Measurements from ENCODE around the gene STEAP4. TPM values are rescaled to one million over a fixed set of nuclear protein-coding genes. Genes with fewer than 3 reads are reported as not detected.

Gene STEAP4
- total RNA-seq, 1 experiment from 2014 or later: not detected

GRCh38 chr7:88268051-88268450, 38.6 kb downstream of the STEAP4 start:
- Mint-ChIP-seq H3K36me3 (ENCODE audit: insufficient read depth in 1 of 3, low read depth in 3 of 3) (peaks cover 4 to 6% (median 4%) of the 10 kb centered on the region in 3 experiments; a peak in 5 of 7 replicates), H3K4me3 (no peak overlapping the region), H3K27me3 (ENCODE audit: low read depth) (no peaks in the 10 kb centered on the region), H3K4me1 (no peaks in the 10 kb centered on the region), H3K9me3 (peaks cover 7 to 9% of the 10 kb centered on the region in 2 experiments), H3K27ac (no peak overlapping the region)
- no peak overlapping the region for H2AK5ac ChIP-seq (ENCODE audit: insufficient read length, low read length)
- no peak overlapping the region for H3T11ph ChIP-seq (ENCODE audit: low read length)
- H3K14ac ChIP-seq (ENCODE audit: insufficient read depth, low read length): no peak overlapping the region
- H3K27me3 ChIP-seq (ENCODE audit: insufficient read depth, low read length): no peaks in the 10 kb centered on the region
- no peaks in the 10 kb centered on the region for H3K23me2 ChIP-seq (ENCODE audit: insufficient read length, low read depth, low read length, poor library complexity, severe bottlenecking)
- no peak overlapping the region for H3K4me2 ChIP-seq (ENCODE audit: insufficient read depth, insufficient read length, low read length)
- no peak overlapping the region for H2AFZ ChIP-seq (ENCODE audit: low read length)
- H3K4me1 ChIP-seq (ENCODE audit: insufficient read depth, low read length): no peaks in the 10 kb centered on the region
- no peak overlapping the region for H3K18ac ChIP-seq (ENCODE audit: insufficient read length, low read depth, low read length)
- H2BK120ac ChIP-seq (ENCODE audit: low read depth, low read length, poor library complexity, severe bottlenecking): no peak overlapping the region
- no peak overlapping the region for H2BK12ac ChIP-seq (ENCODE audit: insufficient read length, low read depth, low read length)
- no peak overlapping the region for H3K23ac ChIP-seq (ENCODE audit: insufficient read length, low read depth, low read length)
- H3K27ac ChIP-seq (ENCODE audit: insufficient read length, low read depth, low read length): no peak overlapping the region
- no peaks in the 10 kb centered on the region for H3K9me3 ChIP-seq (ENCODE audit: control insufficient read depth, low read depth, low read length)
- no peak overlapping the region for H4K8ac ChIP-seq (replicated peaks; ENCODE audit: insufficient read length, low read depth, low read length)
- H2BK5ac ChIP-seq (ENCODE audit: insufficient read length, low read length): no peak overlapping the region
- no peaks in the 10 kb centered on the region for H3K79me1 ChIP-seq (ENCODE audit: insufficient read depth, low read depth, low read length, poor library complexity, severe bottlenecking)
- H3K9ac ChIP-seq (ENCODE audit: extremely low read depth, insufficient read length, low read length): no peak overlapping the region
- no peak overlapping the region for H4K5ac ChIP-seq (ENCODE audit: insufficient read length, low read depth, low read length)
- no peak for DNase-seq
- H4K91ac ChIP-seq (ENCODE audit: insufficient read length, low read depth, low read length): no peak overlapping the region
- no peaks in the 10 kb centered on the region for H3K79me2 ChIP-seq (ENCODE audit: insufficient read depth, low read length)
- WGBS (ENCODE audit: extremely low coverage, insufficient read length, low lambda C conversion rate): no CpG with 5 or more reads among the region's 2 CpGs
- H2BK20ac ChIP-seq (ENCODE audit: low read depth, low read length, poor library complexity, severe bottlenecking): no peak overlapping the region
- H2BK15ac ChIP-seq (ENCODE audit: low read depth, low read length): no peak overlapping the region
- no peak overlapping the region for H3K56ac ChIP-seq (ENCODE audit: insufficient read length, low read depth, low read length)
- H3K4ac ChIP-seq (ENCODE audit: low read depth, low read length): no peak overlapping the region
- H4K20me1 ChIP-seq (ENCODE audit: control insufficient read depth, insufficient read depth, insufficient read length): no peaks in the 10 kb centered on the region
- no peak for TF ChIP-seq CTCF (conservative IDR thresholded peaks at IDR 0.05)
